Liver (tissue), 9 donors: ENCODE results near the gene ABLIM3. TPM values are rescaled to one million over a fixed set of nuclear protein-coding genes. Genes with fewer than 3 reads are reported as not detected.

Source experiments
- DNase-seq: peaks from one replicate; pipeline ENCODE4 v3.0.0-alpha.2; 2017; ENCODE audit warnings: low spot score
- H3K27ac ChIP-seq, 2 donors: one replicate each; pipeline ENCODE4 v1.7.0; 2013; ENCODE audit warnings: inconsistent platforms in 2 of 2, low read length in 2 of 2, control low read depth in 1 of 2, low read depth in 1 of 2, mild to moderate bottlenecking in 1 of 2
- H3K27me3 ChIP-seq, 4 donors: one replicate each; pipeline versions ENCODE4 v1.6.1 to v1.7.0; 2013; ENCODE audit warnings: low read length in 3 of 4, inconsistent platforms in 1 of 4, mild to moderate bottlenecking in 1 of 4, moderate library complexity in 1 of 4; ENCODE audit not compliant: control insufficient read depth in 4 of 4, insufficient read depth in 4 of 4
- H3K36me3 ChIP-seq, 4 donors: one replicate each; pipeline versions ENCODE4 v1.6.1 to v1.7.0; 2013; ENCODE audit warnings: low read length in 3 of 4, mild to moderate bottlenecking in 3 of 4, low read depth in 1 of 4, moderate library complexity in 1 of 4; ENCODE audit not compliant: control insufficient read depth in 4 of 4, insufficient read depth in 3 of 4
- H3K4me1 ChIP-seq, 4 donors: one replicate each; pipeline versions ENCODE4 v1.6.1 to v1.7.0; 2013; ENCODE audit warnings: low read length in 3 of 4, mild to moderate bottlenecking in 3 of 4, moderate library complexity in 1 of 4; ENCODE audit not compliant: control insufficient read depth in 4 of 4, insufficient read depth in 4 of 4
- H3K4me3 ChIP-seq, 3 donors: one replicate each; pipeline versions ENCODE4 v1.6.1 to v1.7.0; 2013; ENCODE audit warnings: low read length in 3 of 3, control low read depth in 1 of 3, low read depth in 1 of 3, mild to moderate bottlenecking in 1 of 3
- H3K9ac ChIP-seq, 2 donors: one replicate each; pipeline ENCODE4 v1.7.0; 2013; ENCODE audit warnings: low read length in 2 of 2, mild to moderate bottlenecking in 2 of 2, moderate library complexity in 2 of 2, control low read depth in 1 of 2, low read depth in 1 of 2
- H3K9me3 ChIP-seq, 4 donors: one replicate each; pipeline versions ENCODE4 v1.6.1 to v1.7.0; 2013; ENCODE audit warnings: low read length in 3 of 4; ENCODE audit not compliant: control insufficient read depth in 4 of 4
- ATF3 ChIP-seq: IDR thresholded peaks from 2 replicates; pipeline ENCODE4 v1.6.1; 2016; ENCODE audit warnings: antibody characterized with exemption
- CTCF ChIP-seq: fragments of 150-350 bp; IDR thresholded peaks from 2 replicates; pipeline ENCODE4 v1.5.1; 2017; ENCODE audit warnings: improper control_type of control experiment, low read depth, low read length; ENCODE audit not compliant: missing input control
- EGR1 ChIP-seq, 2 donors: IDR thresholded peaks; 2 replicates each; pipeline ENCODE4 v1.6.1; 2016 to 2018; ENCODE audit warnings: antibody characterized with exemption in 2 of 2, low read depth in 2 of 2
- FOXA1 ChIP-seq: IDR thresholded peaks from 2 replicates; pipeline ENCODE4 v1.6.1; 2016; ENCODE audit warnings: antibody characterized with exemption
- FOXA2 ChIP-seq: IDR thresholded peaks from 2 replicates; pipeline ENCODE4 v1.6.1; 2016; ENCODE audit warnings: antibody characterized with exemption
- HNF4A ChIP-seq, 2 donors: conservative IDR thresholded peaks; 2 replicates each; pipeline ENCODE4 v1.6.1; 2016; ENCODE audit warnings: antibody characterized with exemption in 2 of 2, mild to moderate bottlenecking in 2 of 2
- HNF4G ChIP-seq: IDR thresholded peaks from 2 replicates; pipeline ENCODE4 v1.6.1; 2016; ENCODE audit warnings: antibody characterized with exemption
- JUND ChIP-seq, 2 donors: IDR thresholded peaks; 2 replicates each; pipeline ENCODE4 v1.6.1; 2016; ENCODE audit warnings: antibody characterized with exemption in 2 of 2
- MAX ChIP-seq: IDR thresholded peaks from 2 replicates; pipeline ENCODE4 v1.6.1; 2016; ENCODE audit warnings: antibody characterized with exemption
- NR2F2 ChIP-seq: IDR thresholded peaks from 2 replicates; pipeline ENCODE4 v1.6.1; 2016; ENCODE audit warnings: antibody characterized with exemption
- RAD21 ChIP-seq, 2 donors: IDR thresholded peaks; 2 replicates each; pipeline ENCODE4 v1.6.1; 2016; ENCODE audit warnings: antibody characterized with exemption in 2 of 2, mild to moderate bottlenecking in 2 of 2
- REST ChIP-seq: IDR thresholded peaks from 2 replicates; pipeline ENCODE4 v1.6.1; 2016; ENCODE audit warnings: antibody characterized with exemption, mild to moderate bottlenecking
- RXRA ChIP-seq, 2 donors: IDR thresholded peaks; 2 replicates each; pipeline ENCODE4 v1.6.1; 2017 to 2018; ENCODE audit warnings: antibody characterized with exemption in 2 of 2, mild to moderate bottlenecking in 1 of 2
- SP1 ChIP-seq: IDR thresholded peaks from 2 replicates; pipeline ENCODE4 v1.6.1; 2018; ENCODE audit warnings: antibody characterized with exemption, mild to moderate bottlenecking
- TAF1 ChIP-seq: conservative IDR thresholded peaks from 2 replicates; pipeline ENCODE4 v1.6.1; 2016; ENCODE audit warnings: antibody characterized with exemption, mild to moderate bottlenecking
- YY1 ChIP-seq: IDR thresholded peaks from 2 replicates; pipeline ENCODE4 v1.6.1; 2016; ENCODE audit warnings: antibody characterized with exemption, mild to moderate bottlenecking
- WGBS: extraction: QIAGEN DNeasy Blood & Tissue Kit; methylation state at CpG from one replicate; pipeline ENCODE4 v1.1.7; 2013; 5-methylcytosine and 5-hydroxymethylcytosine counted together
- polyA plus RNA-seq, 2 donors: library from polyadenylated mRNA; stranded (reverse) in 1 of 2; unstranded in 1 of 2; fragments of 200-250 nt in 1 of 2; fragments of >200 nt in 1 of 2; fragmentation: Nextera tagmentation in 1 of 2; extraction: Ambion mirVana in 1 of 2; gene quantifications; one replicate each; pipeline versions ENCODE4 v1.2.1 to v1.2.3, GENCODE V29; 2013 to 2015
- total RNA-seq, 2 donors: library from RNA; depleted of rRNA; stranded (reverse); fragments of >200 nt; gene quantifications; one replicate each; pipeline ENCODE4 v1.2.3, GENCODE V29; 2014
- TF ChIP-seq, protein P1 (sequence below): IDR thresholded peaks from 2 replicates; pipeline ENCODE4 v1.6.1; 2016; ENCODE audit warnings: antibody characterized with exemption
- donor health status: healthy.
- donor health status: healthy.
- donor health status: healthy.
- donor health status: healthy.
- donor health status: healthy.

ABLIM3 gene
- total RNA-seq = 100 to 1,000 TPM in 1 of 2 donors, 1 to 10 TPM in 1; 6.8 to 131 TPM
- polyA plus RNA-seq = 10 to 100 TPM; 23.2 to 63.0 TPM

GRCh38 chr5:149141224-149141956 is at the start of gene ABLIM3:
TSS of gene ABLIM3 (plus strand) at chr5:149141493. CDS start at chr5:149142096, 603 bp downstream.
- H3K9ac ChIP-seq = peak within 1 kb of the TSS; percentile 81 to 99
- DNase-seq = peak; percentile 83
- H3K4me3 ChIP-seq = peak within 1 kb of the TSS; percentile 76 to 97 (median 96)
- WGBS = 5% methylated on average over 54 of the region's 54 CpGs
- TF ChIP-seq JUND (IDR thresholded peaks at IDR 0.05) (no peak), EGR1 (IDR thresholded peaks at IDR 0.05; ENCODE audit: low read depth in 2 of 2) (no peak), HNF4A (conservative IDR thresholded peaks at IDR 0.05) (no peak), FOXA1 (no peak), FOXA2 (no peak), REST (no peak), RXRA (IDR thresholded peaks at IDR 0.05) (peak in 1 of 2 donors; percentile 15), CTCF (peak; percentile 86), TAF1 (no peak), SP1 (no peak), MAX (no peak), HNF4G (no peak), RAD21 (IDR thresholded peaks at IDR 0.05) (peak; percentile 67 to 76), YY1 (peak; percentile 30), ATF3 (no peak), NR2F2 (no peak)
- TF ChIP-seq, protein P1, sequence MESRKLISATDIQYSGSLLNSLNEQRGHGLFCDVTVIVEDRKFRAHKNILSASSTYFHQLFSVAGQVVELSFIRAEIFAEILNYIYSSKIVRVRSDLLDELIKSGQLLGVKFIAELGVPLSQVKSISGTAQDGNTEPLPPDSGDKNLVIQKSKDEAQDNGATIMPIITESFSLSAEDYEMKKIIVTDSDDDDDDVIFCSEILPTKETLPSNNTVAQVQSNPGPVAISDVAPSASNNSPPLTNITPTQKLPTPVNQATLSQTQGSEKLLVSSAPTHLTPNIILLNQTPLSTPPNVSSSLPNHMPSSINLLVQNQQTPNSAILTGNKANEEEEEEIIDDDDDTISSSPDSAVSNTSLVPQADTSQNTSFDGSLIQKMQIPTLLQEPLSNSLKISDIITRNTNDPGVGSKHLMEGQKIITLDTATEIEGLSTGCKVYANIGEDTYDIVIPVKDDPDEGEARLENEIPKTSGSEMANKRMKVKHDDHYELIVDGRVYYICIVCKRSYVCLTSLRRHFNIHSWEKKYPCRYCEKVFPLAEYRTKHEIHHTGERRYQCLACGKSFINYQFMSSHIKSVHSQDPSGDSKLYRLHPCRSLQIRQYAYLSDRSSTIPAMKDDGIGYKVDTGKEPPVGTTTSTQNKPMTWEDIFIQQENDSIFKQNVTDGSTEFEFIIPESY = no peak
- H3K27me3 ChIP-seq = no peaks in the 10 kb centered on the region
- H3K36me3 ChIP-seq = no peaks in the 10 kb centered on the region
- peaks cover 0 to 14% (median 7%) of the 10 kb centered on the region in 4 donors for H3K4me1 ChIP-seq
- H3K9me3 ChIP-seq = no peaks in the 10 kb centered on the region
- H3K27ac ChIP-seq = peak within 1 kb of the TSS; percentile 89 to 94
